HL-60/S4 treated with retinoic acid at 250 ng/mL for 4 days and 3 days (cell line): ENCODE data around the gene CDK13.
"Not testable (repeated sequence)": the region's sequence is repeated elsewhere in the genome, so short reads cannot be mapped to it uniquely, and the experiment has no call there.

Experiments
- in situ Hi-C: fragments of 300-500 bp; cut with MboI; formaldehyde crosslinking; loops from 2 replicates; pipeline ENCODE4 v1.7.0; 2022; ENCODE audit warnings: low sequenced_read_pairs

CDK13 gene

GRCh38 chr7:40095695-40096327, 145.8 kb downstream of the CDK13 start:
- in situ Hi-C loops: no loop called here

DNA sequence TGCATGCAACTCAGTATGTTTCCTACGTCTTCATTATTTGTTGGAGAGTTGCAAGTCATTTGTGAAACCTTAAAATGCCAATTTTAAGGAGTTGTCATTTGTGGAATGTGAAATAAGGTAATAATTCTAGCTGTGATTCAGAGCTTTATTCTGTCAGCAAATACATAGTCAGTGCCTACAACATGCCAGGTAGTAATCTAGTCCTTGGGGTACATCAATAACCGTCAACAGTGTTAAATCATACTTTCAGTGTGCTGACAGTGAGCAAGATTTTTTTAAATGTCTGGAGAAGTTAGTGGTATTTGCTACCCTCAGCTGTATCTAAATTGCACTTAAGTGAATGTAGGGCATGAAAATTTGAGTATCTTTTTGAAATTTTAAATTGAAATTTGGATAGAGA, 147.7 kb downstream of the CDK13 start:
- in situ Hi-C loops: no loop called here

GRCh38 chr7:40098810-40099209, 148.8 kb downstream of the CDK13 start:
- in situ Hi-C loops: no loop called here

- in situ Hi-C loops: no loop called here
These were observed 149.8 kb downstream of the CDK13 start for GRCh38 chr7:40099837-40100236.

DNA sequence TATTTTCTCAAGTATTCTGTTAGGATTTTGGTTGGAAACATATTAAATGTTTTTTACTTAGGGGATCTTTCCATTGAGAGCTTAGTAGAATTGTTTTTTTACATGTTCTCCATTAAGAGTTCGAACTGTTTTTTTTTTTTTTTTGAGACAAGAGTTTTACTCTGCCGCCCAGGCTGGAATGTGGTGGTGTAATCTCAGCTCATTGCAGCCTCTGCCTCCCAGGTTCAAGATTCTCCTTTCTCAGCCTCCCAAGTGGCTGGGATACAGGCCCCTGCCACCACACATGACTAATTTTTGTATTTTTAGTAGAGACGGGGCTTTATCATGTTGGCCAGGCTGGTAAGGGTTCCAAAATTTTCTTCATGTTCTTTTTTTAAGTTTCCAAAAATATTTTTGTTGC, 151.1 kb downstream of the CDK13 start:
- in situ Hi-C loops: no loop called here

DNA sequence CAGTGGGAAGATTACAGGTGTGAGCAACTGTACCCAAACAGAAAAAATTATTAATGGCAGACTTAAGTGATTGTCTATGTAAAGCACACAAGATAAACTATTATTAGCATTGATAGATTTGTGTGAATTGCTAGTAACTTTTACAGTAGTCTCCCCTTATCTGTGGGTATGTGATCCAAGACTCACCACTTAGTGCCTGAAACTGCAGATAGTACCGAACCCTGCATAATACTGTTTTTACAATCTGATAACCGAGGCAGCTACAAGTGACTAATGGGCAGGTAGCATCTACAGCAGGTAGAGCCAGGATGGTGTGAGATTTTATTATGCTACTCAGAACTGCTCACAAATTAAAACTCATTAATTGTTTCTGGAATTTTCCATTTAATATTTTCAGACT, 152.8 kb downstream of the CDK13 start:
- in situ Hi-C loops: no loop called here

- in situ Hi-C loops: no loop called here
These were observed 155.9 kb downstream of the CDK13 start for GRCh38 chr7:40105879-40106473.

- in situ Hi-C loops: no loop called here
These were observed 165.9 kb downstream of the CDK13 start for GRCh38 chr7:40115936-40116335.

GRCh38 chr7:40117199-40117598, 167.1 kb downstream of the CDK13 start:
- in situ Hi-C loops: not testable (repeated sequence)

- in situ Hi-C loops: not testable (repeated sequence)
These were observed 168.1 kb downstream of the CDK13 start for GRCh38 chr7:40118201-40118600.

- in situ Hi-C loops: no loop called here
These were observed 170.0 kb downstream of the CDK13 start for GRCh38 chr7:40120020-40120419.

DNA sequence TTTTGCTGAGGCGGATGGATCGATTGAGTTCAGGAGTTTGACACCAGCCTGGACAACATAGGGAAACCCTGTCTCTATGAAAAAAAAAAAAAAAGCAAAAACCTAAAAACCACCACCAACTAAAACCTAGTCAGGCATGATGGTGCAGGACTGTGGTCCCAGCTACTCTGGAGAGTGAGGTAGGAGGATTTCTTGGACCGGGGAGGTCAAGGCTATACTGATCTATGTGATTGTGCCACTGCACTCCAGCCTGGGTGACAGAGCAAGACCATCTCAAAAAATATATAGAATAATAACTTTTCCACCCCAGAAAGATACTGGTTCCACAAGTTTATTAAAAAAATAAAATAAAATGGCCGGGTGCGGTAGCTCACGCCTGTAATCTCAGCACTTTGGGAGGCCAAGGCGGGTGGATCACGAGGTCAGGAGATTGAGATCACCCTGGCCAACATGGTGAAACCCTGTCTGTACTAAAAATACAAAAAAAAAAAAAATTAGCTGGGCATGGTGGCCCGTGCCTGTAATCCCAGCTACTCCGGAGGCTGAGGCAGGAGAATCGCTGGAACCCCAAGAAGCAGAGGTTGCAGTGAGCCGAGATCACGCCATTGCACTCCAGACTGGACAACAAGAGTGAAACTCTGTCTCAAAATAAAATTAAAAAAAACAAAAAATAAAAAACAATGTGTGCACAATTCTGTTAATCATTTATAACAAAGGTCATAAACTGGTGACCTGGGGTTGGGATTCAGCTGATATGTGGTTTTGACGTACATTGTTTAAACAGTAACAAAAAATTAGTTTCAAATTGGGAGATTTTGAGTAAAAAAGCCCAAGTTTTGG, 172.3 kb downstream of the CDK13 start:
- in situ Hi-C loops: not testable (repeated sequence)

- in situ Hi-C loops: no loop called here
These were observed 172.8 kb downstream of the CDK13 start for GRCh38 chr7:40122940-40123254.

DNA sequence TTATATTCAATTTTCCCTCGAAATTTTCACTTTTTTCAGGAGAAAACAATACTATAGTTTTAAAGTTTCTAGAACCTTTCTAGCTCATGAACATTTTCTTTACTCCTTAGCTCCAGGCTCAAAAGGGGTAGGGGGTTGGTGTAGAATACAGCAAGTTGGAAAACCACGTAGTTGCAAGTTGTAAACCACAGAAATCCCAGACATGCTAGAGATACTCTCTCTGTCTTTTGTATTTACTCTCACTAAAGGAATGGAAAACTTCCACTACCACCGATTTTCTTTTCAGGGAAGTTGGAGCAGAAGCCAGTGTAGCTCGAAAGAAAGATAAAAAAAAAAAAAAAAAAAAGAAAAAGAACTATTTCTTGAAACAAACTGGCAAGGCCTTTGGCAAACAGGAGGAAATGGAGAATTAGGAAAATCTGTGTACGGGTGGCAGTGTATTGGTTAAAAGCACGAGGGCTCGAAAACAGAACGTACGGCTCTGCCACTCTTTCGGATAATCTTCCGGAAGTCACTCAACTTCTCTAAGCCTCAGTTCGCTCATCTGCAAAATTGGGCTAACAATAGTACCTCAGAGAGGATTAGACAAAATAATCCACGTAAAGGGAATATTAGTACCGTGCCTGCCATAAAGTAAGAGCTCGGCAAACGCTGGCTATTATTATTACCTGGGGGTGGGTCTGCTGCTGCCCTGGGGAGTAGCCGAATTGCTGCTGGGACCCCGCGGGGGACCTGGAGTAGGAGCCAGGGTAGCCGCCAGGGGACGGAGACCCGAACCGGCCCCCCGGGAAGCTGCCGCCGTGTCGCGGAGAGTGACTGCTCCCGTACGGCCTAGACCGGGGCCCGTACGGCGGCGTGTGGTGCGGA, 183.7 kb downstream of the CDK13 start:
- in situ Hi-C loops: no loop called here

DNA sequence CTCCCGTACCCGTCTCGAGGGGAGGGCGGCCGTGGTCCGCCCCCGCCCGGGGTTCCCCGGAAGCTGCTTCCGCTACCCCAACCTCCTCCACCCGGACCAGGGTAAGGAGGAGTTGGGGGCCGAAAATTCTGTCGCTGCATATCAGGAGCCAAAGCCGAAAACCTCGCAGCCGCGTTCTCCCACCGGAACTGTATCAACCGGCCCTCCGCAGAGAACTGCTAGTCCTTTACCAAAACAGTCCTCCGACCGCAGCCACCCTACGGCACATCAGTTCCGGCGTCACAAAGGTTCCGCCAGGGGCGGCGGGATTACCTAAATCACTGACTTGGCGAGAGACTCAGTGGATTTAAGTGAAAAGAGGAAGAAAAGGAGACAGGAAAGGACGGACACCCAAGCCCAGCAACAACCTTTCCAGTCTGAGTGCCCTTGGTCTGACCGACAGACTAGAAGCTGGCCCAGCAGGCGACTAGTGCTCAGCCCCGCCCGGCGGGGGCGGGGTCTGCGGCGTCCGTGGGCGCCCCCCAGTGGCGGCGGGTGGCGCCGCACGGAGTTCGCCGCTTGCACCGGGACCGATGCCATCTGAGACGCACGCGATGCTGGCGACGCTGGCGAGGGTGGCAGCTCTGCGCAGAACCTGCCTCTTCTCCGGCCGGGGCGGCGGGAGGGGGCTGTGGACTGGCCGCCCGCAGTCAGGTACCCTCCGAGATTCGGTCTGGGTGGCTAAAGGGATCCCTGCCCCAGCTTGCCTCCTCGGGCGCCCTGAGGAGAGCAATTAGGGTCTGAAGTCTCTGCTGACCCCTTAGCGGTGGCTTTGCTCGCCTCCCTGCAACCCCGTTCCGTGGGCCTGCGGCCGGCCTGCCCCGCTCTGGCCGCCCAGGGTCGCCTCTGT, 184.6 kb downstream of the CDK13 start, which contains the start of the genes MPLKIP and SUGCT:
MPLKIP (minus strand) TSS at position 195 of the 889 bp plus-strand sequence; CDS start at position 140, 55 bp downstream.
SUGCT (plus strand) TSS at position 578 of the 889 bp plus-strand sequence.
- in situ Hi-C loops: no loop called here

- in situ Hi-C loops: no loop called here
These were observed 185.2 kb downstream of the CDK13 start for GRCh38 chr7:40135317-40135610.

- in situ Hi-C loops: no loop called here
These were observed 187.5 kb downstream of the CDK13 start for GRCh38 chr7:40137563-40137962.

- in situ Hi-C loops: no loop called here
These were observed 188.9 kb downstream of the CDK13 start for GRCh38 chr7:40138973-40139372.

DNA sequence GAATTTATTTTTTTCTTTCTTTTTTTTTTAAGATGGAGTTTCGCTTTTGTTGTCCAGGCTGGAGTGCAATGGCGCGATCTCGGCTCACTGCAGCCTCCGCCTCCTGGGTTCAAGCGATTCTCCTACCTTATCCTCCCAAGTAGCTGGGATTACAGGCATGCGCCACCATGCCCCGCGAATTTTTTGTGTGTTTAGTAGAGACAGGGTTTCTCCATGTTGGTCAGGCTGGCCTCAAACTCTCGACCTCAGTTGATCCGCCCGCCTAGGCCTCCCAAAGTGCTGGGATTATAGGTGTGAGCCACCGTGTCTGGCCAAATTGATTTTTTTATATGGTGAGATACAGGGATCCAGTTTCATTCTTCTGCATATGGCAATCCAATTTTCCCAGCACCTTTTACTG, 189.8 kb downstream of the CDK13 start:
- in situ Hi-C loops: not testable (repeated sequence)

GRCh38 chr7:40141916-40142315, 191.9 kb downstream of the CDK13 start:
- in situ Hi-C loops: not testable (repeated sequence)
